ENCODE measurements around the gene SCD5. TPM values are rescaled to one million over a fixed set of nuclear protein-coding genes. Genes with fewer than 3 reads are reported as not detected.

The SCD5 gene
- total and polyA plus RNA-seq, 2 donors (not counting 3 experiments of a cell fraction or from before 2014, with no cell fraction given): 38.4 to 38.5 TPM

GRCh38 chr4:82705928-82706300 is 92.7 kb downstream of the SCD5 start:
- peaks cover 3% of the 10 kb centered on the region in 2 experiments for H3K36me3 ChIP-seq (ENCODE audit: control insufficient read depth in 2 of 2, extremely low read depth in 1 of 2, insufficient read depth in 2 of 2, low read length in 2 of 2)
- H3K4me2 ChIP-seq (ENCODE audit: insufficient read depth, low read length): no peak overlapping the region
- peaks cover 2% of the 10 kb centered on the region for H3K79me2 ChIP-seq (ENCODE audit: control insufficient read depth, insufficient read depth, low read length)
- FAIRE-seq (no peak), DNase-seq (ENCODE audit: low read depth, low spot score) (no peak)
- intact Hi-C loops (cut with micrococcal nuclease): no loop called here
- no peak overlapping the region for H3K4me3 ChIP-seq (replicated peaks in 1 of 3; ENCODE audit: insufficient read depth in 1 of 3, low read depth in 1 of 3, low read length in 3 of 3)
- dilution Hi-C loops (cut with MboI; ENCODE audit: extremely low pct_ligation_motif_present, low sequenced_read_pairs): no loop called here
- no peak overlapping the region for H3K27ac ChIP-seq (ENCODE audit: insufficient read depth, low read depth, low read length)
- H3K9me3 ChIP-seq (replicated peaks; ENCODE audit: control insufficient read depth, insufficient read depth, low read length): no peaks in the 10 kb centered on the region
- no peaks in the 10 kb centered on the region for H3K9me1 ChIP-seq (replicated peaks; ENCODE audit: control insufficient read depth, extremely low read depth, insufficient read depth, low read length)
- TF ChIP-seq GATA2 (IDR thresholded peaks at IDR 0.05; ENCODE audit: insufficient read depth, insufficient read length, low read depth, low read length) (no peak), MYC (IDR thresholded peaks at IDR 0.05; ENCODE audit: low read depth, low read length) (no peak), MAX (IDR thresholded peaks at IDR 0.05; ENCODE audit: insufficient read depth, insufficient read length) (no peak), POLR2A (IDR thresholded peaks at IDR 0.05; ENCODE audit: low read depth, low read length) (no peak), POLR2AphosphoS5 (IDR thresholded peaks at IDR 0.05; ENCODE audit: insufficient read depth, low read depth, low read length) (no peak), EZH2 (IDR thresholded peaks at IDR 0.05; ENCODE audit: borderline replicate concordance, low read depth, low read length, severe bottlenecking) (no peak), CTCF (IDR thresholded peaks at IDR 0.05; ENCODE audit: extremely low read depth in 1 of 2, insufficient read depth in 1 of 2, low read depth in 1 of 2, low read length in 2 of 2) (no peak), JUN (IDR thresholded peaks at IDR 0.05; ENCODE audit: borderline replicate concordance, insufficient read depth, insufficient read length, low read depth) (no peak)
- H4K20me1 ChIP-seq (replicated peaks; ENCODE audit: control insufficient read depth, extremely low read depth, insufficient read depth, low read length): no peaks in the 10 kb centered on the region
- POLR2A ChIA-PET: interaction anchor here (1.0 kb wide), 1 partner anchor 79 kb away, joined by 3 read pairs; no protein-coding TSS in a partner anchor
- H3K4me1 ChIP-seq (ENCODE audit: control insufficient read depth, extremely low read depth, insufficient read depth, low read length): peaks cover 20% of the 10 kb centered on the region
- no peak overlapping the region for H2AFZ ChIP-seq (ENCODE audit: low read depth, low read length)
- CTCF ChIA-PET: interaction anchor here (1.5 to 1.7 kb wide), 2 partner anchors 10 to 33 kb away, joined by 4 to 8 read pairs; no protein-coding TSS in a partner anchor
- H3K27me3 ChIP-seq (ENCODE audit: control insufficient read depth in 2 of 2, insufficient read depth in 2 of 2, low read length in 2 of 2): no peaks in the 10 kb centered on the region
- H3K9ac ChIP-seq (replicated peaks; ENCODE audit: extremely low read depth, insufficient read depth, low read length): no peak overlapping the region
- BruUV-seq (replicated peaks): no TSS peak

Data from endothelial cell of umbilical vein (primary cell).